ENCODE results near the gene TTC39B. TPM values are rescaled to one million over a fixed set of nuclear protein-coding genes. Genes with fewer than 3 reads are reported as not detected.

Gene TTC39B
- total RNA-seq, 2 donors from 2014 or later = 53.5 to 69.5 TPM

DNA sequence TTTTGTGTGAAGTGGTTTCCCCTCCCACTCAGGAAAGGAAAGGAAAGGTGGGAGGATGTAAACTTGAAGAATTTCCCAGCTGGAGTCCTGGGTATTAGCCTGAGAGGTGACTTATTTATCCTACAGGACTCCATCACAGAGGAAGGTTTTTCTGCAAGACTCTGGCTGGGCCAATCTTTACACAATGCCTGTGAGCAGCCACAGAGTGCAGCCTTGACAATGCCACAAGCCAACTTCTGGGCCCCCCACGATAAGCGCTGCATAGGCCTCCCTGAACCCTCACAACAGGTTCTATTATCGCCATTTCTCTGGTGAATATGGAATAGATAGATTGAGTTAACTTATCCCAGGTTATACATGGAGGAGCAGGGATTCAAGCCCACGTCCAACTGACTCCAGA lies 12.4 kb downstream of the TTC39B start:
- H3K27ac Mint-ChIP-seq = peak overlapping the region; percentile 0
- no peaks in the 10 kb centered on the region for H3K27me3 ChIP-seq (ENCODE audit: control insufficient read depth, insufficient read depth, low read length, poor library complexity, severe bottlenecking)

DNA sequence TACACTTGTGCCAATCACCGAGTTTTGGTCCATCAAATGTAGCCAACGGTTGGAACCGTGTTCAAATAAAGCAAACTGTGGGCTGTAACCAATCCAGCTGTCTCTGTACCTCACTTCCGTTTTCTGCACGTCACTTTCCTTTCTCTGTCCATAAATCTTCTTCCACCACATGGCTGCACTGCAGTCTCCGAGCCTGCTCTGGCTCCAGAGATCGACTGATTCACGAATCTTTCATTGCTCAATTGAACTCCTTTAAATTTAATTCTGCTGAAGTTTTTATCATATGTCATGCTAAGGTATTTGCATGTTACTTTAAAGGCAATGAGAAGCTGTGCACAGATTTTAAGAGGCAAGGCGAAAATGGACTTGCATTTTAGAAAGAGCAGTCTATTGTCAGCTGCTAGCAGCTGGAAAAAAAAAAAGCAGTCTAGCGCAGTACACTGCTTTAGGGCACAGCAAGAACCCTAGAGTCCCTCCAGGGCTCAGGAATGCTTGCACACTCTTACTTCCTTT lies 13.2 kb downstream of the TTC39B start:
- 94 to 95% methylated on average over 6 to 10 of the region's 10 CpGs for WGBS, 2 experiments (ENCODE audit: insufficient coverage in 1 of 2, insufficient read length in 1 of 2)
- Histone ChIP-seq H3K27ac (ENCODE audit: low read depth, low read length) (no peak overlapping the region), H3K4me3 (ENCODE audit: low read length) (no peak overlapping the region), H3K36me3 (ENCODE audit: control insufficient read depth, insufficient read depth, low read length) (peaks cover 59% of the 10 kb centered on the region), H3K9ac (ENCODE audit: extremely low read depth, low read length, poor library complexity, severe bottlenecking) (no peak overlapping the region), H3K27me3 (ENCODE audit: control insufficient read depth, insufficient read depth, low read length, poor library complexity, severe bottlenecking) (no peaks in the 10 kb centered on the region), H3K4me1 (ENCODE audit: control insufficient read depth, insufficient read depth, low read length) (peaks cover 11% of the 10 kb centered on the region), H3K9me3 (ENCODE audit: control insufficient read depth, low read length) (peaks cover 31% of the 10 kb centered on the region)
- no peak for DNase-seq
- Mint-ChIP-seq H3K27me3 (ENCODE audit: insufficient read depth) (no peaks in the 10 kb centered on the region), H3K4me3 (no peak overlapping the region), H3K9me3 (peaks cover 8% of the 10 kb centered on the region), H3K27ac (peak overlapping the region; percentile 0), H3K4me1 (peaks cover 52% of the 10 kb centered on the region), H3K36me3 (ENCODE audit: low read depth) (peaks cover 46% of the 10 kb centered on the region)
- TF ChIP-seq, protein P1, sequence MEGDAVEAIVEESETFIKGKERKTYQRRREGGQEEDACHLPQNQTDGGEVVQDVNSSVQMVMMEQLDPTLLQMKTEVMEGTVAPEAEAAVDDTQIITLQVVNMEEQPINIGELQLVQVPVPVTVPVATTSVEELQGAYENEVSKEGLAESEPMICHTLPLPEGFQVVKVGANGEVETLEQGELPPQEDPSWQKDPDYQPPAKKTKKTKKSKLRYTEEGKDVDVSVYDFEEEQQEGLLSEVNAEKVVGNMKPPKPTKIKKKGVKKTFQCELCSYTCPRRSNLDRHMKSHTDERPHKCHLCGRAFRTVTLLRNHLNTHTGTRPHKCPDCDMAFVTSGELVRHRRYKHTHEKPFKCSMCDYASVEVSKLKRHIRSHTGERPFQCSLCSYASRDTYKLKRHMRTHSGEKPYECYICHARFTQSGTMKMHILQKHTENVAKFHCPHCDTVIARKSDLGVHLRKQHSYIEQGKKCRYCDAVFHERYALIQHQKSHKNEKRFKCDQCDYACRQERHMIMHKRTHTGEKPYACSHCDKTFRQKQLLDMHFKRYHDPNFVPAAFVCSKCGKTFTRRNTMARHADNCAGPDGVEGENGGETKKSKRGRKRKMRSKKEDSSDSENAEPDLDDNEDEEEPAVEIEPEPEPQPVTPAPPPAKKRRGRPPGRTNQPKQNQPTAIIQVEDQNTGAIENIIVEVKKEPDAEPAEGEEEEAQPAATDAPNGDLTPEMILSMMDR (conservative IDR thresholded peaks at IDR 0.05) = no peak

More for the DNA sequence above, 12.4 kb downstream of the TTC39B start:
- Histone ChIP-seq H3K36me3 (ENCODE audit: control insufficient read depth, insufficient read depth, low read length) (peaks cover 60% of the 10 kb centered on the region), H3K9me3 (ENCODE audit: control insufficient read depth, low read length) (peaks cover 31% of the 10 kb centered on the region), H3K4me3 (ENCODE audit: low read length) (no peak overlapping the region), H3K9ac (ENCODE audit: extremely low read depth, low read length, poor library complexity, severe bottlenecking) (no peak overlapping the region), H3K4me1 (ENCODE audit: control insufficient read depth, insufficient read depth, low read length) (peaks cover 11% of the 10 kb centered on the region), H3K27ac (ENCODE audit: low read depth, low read length) (no peak overlapping the region)
- TF ChIP-seq, protein P1 (conservative IDR thresholded peaks at IDR 0.05) = no peak
- Mint-ChIP-seq H3K4me3 (no peak overlapping the region), H3K36me3 (ENCODE audit: low read depth) (peaks cover 46% of the 10 kb centered on the region), H3K9me3 (peaks cover 11% of the 10 kb centered on the region), H3K4me1 (peaks cover 57% of the 10 kb centered on the region), H3K27me3 (ENCODE audit: insufficient read depth) (no peaks in the 10 kb centered on the region)
- 94% methylated on average over 4 of the region's 4 CpGs; no CpG with 5 or more reads in 1 of the 2 experiments for WGBS, 2 experiments (ENCODE audit: insufficient coverage in 1 of 2, insufficient read length in 1 of 2)
- DNase-seq = no peak

DNA sequence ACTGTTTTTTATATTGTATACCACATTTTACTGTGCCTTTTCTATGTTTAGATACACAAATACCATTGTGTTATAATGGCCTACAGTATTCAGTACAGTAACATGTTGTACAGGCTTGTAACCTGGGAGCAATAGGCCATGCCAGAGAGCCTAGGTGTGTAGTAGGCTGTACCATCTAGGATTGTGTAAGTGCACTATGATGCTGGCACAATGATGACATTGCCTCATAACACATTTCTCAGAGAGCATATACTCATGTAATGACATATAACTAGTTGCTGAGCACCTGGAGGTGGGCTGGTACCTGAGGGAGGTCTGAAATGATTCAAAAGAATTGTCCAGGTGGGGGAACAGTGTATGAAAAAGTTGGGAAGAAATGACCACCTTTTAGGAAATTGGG lies 13.9 kb downstream of the TTC39B start:
- DNase-seq = no peak
- Mint-ChIP-seq H3K27ac (no peak overlapping the region), H3K36me3 (ENCODE audit: low read depth) (peaks cover 45% of the 10 kb centered on the region), H3K9me3 (peaks cover 5% of the 10 kb centered on the region), H3K4me1 (peaks cover 49% of the 10 kb centered on the region), H3K4me3 (no peak overlapping the region), H3K27me3 (ENCODE audit: insufficient read depth) (no peaks in the 10 kb centered on the region)
- H3K9ac ChIP-seq (ENCODE audit: extremely low read depth, low read length, poor library complexity, severe bottlenecking) = no peak overlapping the region
- TF ChIP-seq, protein P1 (conservative IDR thresholded peaks at IDR 0.05) = no peak
- no peak overlapping the region for H3K4me3 ChIP-seq (ENCODE audit: low read length)
- no peak overlapping the region for H3K27ac ChIP-seq (ENCODE audit: low read depth, low read length)
- peaks cover 11% of the 10 kb centered on the region for H3K4me1 ChIP-seq (ENCODE audit: control insufficient read depth, insufficient read depth, low read length)
- peaks cover 31% of the 10 kb centered on the region for H3K9me3 ChIP-seq (ENCODE audit: control insufficient read depth, low read length)
- H3K36me3 ChIP-seq (ENCODE audit: control insufficient read depth, insufficient read depth, low read length) = peaks cover 51% of the 10 kb centered on the region
- H3K27me3 ChIP-seq (ENCODE audit: control insufficient read depth, insufficient read depth, low read length, poor library complexity, severe bottlenecking) = no peaks in the 10 kb centered on the region

Data from endodermal cell (in vitro differentiated cells).